Smooth muscle cell (in vitro differentiated cells): Measurements from ENCODE around the gene TBCEL. TPM values are rescaled to one million over a fixed set of nuclear protein-coding genes. Genes with fewer than 3 reads are reported as not detected.

Source experiments
- DNase-seq: peaks from one replicate; lab custom pipeline; 2025; ENCODE audit not compliant: unreplicated experiment; lab: John Stamatoyannopoulos, UW
- H2AFZ ChIP-seq: fragments of 200-600 bp; sonication (generic); 2 replicates; pipeline ENCODE4 v1.6.0; 2016; ENCODE audit warnings: antibody characterized with exemption, low read depth, mild to moderate bottlenecking
- H3F3A ChIP-seq: fragments of 200-600 bp; sonication (generic); 2 replicates; pipeline ENCODE4 v1.6.0; 2017; ENCODE audit warnings: antibody characterized with exemption, low read depth
- H3K27ac ChIP-seq: fragments of 200-600 bp; sonication (generic); 2 replicates; pipeline ENCODE4 v1.5.1; 2016; ENCODE audit warnings: low read depth, mild to moderate bottlenecking
- H3K27me3 ChIP-seq: fragments of 200-600 bp; sonication (generic); 2 replicates; pipeline ENCODE4 v1.6.1; 2016; ENCODE audit warnings: low read depth, mild to moderate bottlenecking
- H3K36me3 ChIP-seq: fragments of 200-600 bp; sonication (generic); 2 replicates; pipeline ENCODE4 v1.5.1; 2016; ENCODE audit warnings: low read depth
- H3K4me1 ChIP-seq: fragments of 200-600 bp; sonication (generic); 2 replicates; pipeline ENCODE4 v1.5.1; 2016; ENCODE audit warnings: low read depth
- H3K4me2 ChIP-seq: fragments of 200-600 bp; sonication (generic); 2 replicates; pipeline ENCODE4 v1.6.0; 2016; ENCODE audit warnings: mild to moderate bottlenecking
- H3K4me3 ChIP-seq: fragments of 200-600 bp; sonication (generic); 2 replicates; pipeline ENCODE4 v1.5.1; 2016; ENCODE audit warnings: mild to moderate bottlenecking
- H3K79me2 ChIP-seq: fragments of 200-600 bp; sonication (generic); 2 replicates; pipeline ENCODE4 v1.6.0; 2016; ENCODE audit warnings: low read depth, mild to moderate bottlenecking
- H3K9ac ChIP-seq: fragments of 200-600 bp; sonication (generic); 2 replicates; pipeline ENCODE4 v1.6.0; 2016; ENCODE audit warnings: low read depth
- H3K9me3 ChIP-seq: fragments of 200-600 bp; sonication (generic); replicated peaks from 2 replicates; pipeline ENCODE4 v1.5.1; 2016; ENCODE audit warnings: low read depth
- H4K20me1 ChIP-seq: fragments of 200-600 bp; sonication (generic); 2 replicates; pipeline ENCODE4 v1.6.0; 2016; ENCODE audit warnings: low read depth
- WGBS: methylation state at CpG from one replicate; pipeline ENCODE4 v1.1.7; 2016; ENCODE audit warnings: low lambda C conversion rate; 5-methylcytosine and 5-hydroxymethylcytosine counted together
- polyA plus RNA-seq: library from polyadenylated mRNA; unstranded; fragments of >200 nt; fragmentation: Nextera tagmentation; extraction: Ambion mirVana; gene quantifications from 2 replicates; pipeline ENCODE4 v1.2.1, GENCODE V29; 2016
- total RNA-seq: library from RNA; depleted of rRNA; stranded (reverse); fragments of >200 nt; gene quantifications from 2 replicates; pipeline ENCODE4 v1.2.3, GENCODE V29; 2014
- TF ChIP-seq, protein P1 (sequence below): fragments of 200-600 bp; sonication (generic); IDR thresholded peaks from 2 replicates; pipeline ENCODE4 v1.5.1; 2017; ENCODE audit warnings: borderline replicate concordance, mild to moderate bottlenecking, antibody characterized with exemption; ENCODE audit not compliant: insufficient read depth, poor library complexity, severe bottlenecking

TBCEL gene, protein sequence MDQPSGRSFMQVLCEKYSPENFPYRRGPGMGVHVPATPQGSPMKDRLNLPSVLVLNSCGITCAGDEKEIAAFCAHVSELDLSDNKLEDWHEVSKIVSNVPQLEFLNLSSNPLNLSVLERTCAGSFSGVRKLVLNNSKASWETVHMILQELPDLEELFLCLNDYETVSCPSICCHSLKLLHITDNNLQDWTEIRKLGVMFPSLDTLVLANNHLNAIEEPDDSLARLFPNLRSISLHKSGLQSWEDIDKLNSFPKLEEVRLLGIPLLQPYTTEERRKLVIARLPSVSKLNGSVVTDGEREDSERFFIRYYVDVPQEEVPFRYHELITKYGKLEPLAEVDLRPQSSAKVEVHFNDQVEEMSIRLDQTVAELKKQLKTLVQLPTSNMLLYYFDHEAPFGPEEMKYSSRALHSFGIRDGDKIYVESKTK
- total RNA-seq (16.0 and 16.6 TPM in 2 replicates), polyA plus RNA-seq (8.3 and 9.6 TPM in 2 replicates)

DNA sequence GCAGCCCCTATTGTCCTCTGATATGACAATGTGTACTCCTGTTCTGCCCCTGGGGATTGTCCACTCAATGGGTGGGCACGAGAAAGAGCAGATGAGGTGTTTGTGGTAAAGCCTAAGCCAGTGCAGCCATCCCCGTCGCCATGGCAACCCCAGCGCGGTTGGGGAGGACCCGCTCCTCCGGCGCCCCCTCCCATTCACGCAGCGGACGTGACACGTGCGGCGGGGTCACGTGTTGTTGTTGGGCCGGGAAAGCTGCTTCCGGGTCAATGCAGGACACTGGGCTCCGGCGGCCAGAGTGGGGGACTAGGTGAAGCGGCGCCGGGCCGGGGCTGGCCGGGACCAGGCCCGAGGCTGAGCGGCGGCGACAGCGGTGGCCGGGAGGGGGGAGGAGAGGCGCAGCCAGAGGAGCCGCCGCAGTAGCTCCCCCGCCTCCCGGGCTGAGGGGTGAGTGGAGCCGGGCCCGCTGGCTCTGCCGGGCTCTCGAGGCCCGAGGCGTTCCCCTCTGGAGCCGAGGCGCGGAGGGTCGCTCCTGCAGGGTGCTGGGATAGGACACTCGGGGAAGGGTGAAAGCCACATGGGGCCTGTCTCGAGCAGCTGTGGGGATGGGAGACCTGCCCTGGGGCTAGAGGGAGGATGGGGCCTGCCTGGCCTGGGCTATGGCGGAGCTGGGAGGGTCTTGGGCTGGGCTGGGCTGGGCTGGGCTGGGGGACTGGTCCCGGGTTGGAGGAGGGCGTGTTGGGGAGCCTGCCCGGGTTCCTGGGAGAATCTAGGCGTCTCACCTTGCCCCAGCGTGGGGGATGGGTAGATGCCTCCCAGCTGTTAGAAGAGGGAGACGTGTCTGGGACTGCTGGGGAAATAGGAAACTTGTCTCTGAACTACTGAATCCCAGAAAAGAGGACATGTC, at the start of gene TBCEL:
TBCEL (plus strand) TSS at position 255 of the 904 bp plus-strand sequence. CDS start 21,589 bp downstream, outside the sequence.
- Histone ChIP-seq H2AFZ (peak within 1 kb of the TSS; percentile 77), H3K27ac (peak within 1 kb of the TSS; percentile 44), H3K9ac (peak within 1 kb of the TSS; percentile 78), H3K27me3 (no peaks in the 10 kb centered on the region), H3K4me1 (peaks cover 7% of the 10 kb centered on the region), H3K4me3 (peak within 1 kb of the TSS; percentile 70), H3K4me2 (peak within 1 kb of the TSS; percentile 94), H3K36me3 (no peaks in the 10 kb centered on the region), H3F3A (no peaks in the 10 kb centered on the region), H4K20me1 (peaks cover 34% of the 10 kb centered on the region), H3K9me3 (no peaks in the 10 kb centered on the region), H3K79me2 (peaks cover 43% of the 10 kb centered on the region)
- DNase-seq, result peak; percentile 48
- TF ChIP-seq, protein P1, sequence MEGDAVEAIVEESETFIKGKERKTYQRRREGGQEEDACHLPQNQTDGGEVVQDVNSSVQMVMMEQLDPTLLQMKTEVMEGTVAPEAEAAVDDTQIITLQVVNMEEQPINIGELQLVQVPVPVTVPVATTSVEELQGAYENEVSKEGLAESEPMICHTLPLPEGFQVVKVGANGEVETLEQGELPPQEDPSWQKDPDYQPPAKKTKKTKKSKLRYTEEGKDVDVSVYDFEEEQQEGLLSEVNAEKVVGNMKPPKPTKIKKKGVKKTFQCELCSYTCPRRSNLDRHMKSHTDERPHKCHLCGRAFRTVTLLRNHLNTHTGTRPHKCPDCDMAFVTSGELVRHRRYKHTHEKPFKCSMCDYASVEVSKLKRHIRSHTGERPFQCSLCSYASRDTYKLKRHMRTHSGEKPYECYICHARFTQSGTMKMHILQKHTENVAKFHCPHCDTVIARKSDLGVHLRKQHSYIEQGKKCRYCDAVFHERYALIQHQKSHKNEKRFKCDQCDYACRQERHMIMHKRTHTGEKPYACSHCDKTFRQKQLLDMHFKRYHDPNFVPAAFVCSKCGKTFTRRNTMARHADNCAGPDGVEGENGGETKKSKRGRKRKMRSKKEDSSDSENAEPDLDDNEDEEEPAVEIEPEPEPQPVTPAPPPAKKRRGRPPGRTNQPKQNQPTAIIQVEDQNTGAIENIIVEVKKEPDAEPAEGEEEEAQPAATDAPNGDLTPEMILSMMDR, result no peak
- WGBS, result 2% methylated on average over 39 of the region's 54 CpGs

DNA sequence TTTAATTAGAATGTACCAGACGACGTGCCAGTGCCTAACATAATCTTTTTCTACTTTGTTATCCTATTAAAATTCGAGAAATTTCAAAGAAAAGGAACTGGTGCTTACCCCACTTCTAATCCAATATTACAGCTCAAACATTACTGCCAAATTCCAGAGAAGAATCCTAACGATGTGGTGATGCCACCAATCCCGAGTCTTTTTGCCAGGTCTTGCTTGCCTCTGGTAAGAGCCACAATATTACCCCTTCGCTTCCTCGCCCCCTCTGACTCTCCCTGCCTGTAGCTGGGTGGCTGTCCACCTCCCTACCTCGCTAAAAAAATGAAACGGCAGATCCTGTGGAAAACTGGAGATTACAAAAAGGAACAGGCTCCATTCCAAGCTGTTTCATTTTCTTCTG, 49.4 kb upstream of the TBCEL start:
- no peak overlapping the region for H3K27ac ChIP-seq
- H3K79me2 ChIP-seq, result no peaks in the 10 kb centered on the region
- no peaks in the 10 kb centered on the region for H3K4me1 ChIP-seq
- H3K9ac ChIP-seq, result no peak overlapping the region
- WGBS, result 79% methylated on average over 9 of the region's 9 CpGs
- TF ChIP-seq, protein P1, result no peak
- no peak overlapping the region for H3K4me2 ChIP-seq
- no peak for DNase-seq
- no peak overlapping the region for H2AFZ ChIP-seq
- no peaks in the 10 kb centered on the region for H3K9me3 ChIP-seq
- no peaks in the 10 kb centered on the region for H3F3A ChIP-seq
- H4K20me1 ChIP-seq, result no peaks in the 10 kb centered on the region
- no peak overlapping the region for H3K4me3 ChIP-seq
- peaks cover 3% of the 10 kb centered on the region for H3K27me3 ChIP-seq
- H3K36me3 ChIP-seq, result no peaks in the 10 kb centered on the region

DNA sequence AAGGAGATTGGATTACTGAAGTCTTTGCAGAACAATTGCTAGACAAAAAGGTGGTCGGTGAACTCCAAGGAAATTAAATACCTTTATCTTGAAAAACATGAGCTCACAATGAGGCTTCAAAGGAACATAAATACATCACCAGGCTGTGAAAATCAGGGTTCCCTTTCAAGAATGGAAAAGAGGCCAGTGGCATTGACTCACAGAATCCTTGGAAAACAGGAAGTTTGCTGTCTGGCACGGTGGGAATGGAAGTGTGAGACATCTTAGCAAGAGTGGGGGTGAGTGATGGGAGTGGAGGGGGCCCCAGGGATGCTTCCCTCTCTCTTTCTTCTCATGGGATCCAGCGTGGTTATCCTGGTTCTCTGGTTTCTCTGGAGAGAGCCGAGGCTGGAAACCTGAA, 48.9 kb upstream of the TBCEL start:
- H3K4me3 ChIP-seq, result no peak overlapping the region
- H3K27ac ChIP-seq, result no peak overlapping the region
- H2AFZ ChIP-seq, result no peak overlapping the region
- H4K20me1 ChIP-seq, result no peaks in the 10 kb centered on the region
- no peak overlapping the region for H3K9ac ChIP-seq
- no peaks in the 10 kb centered on the region for H3K9me3 ChIP-seq
- DNase-seq, result no peak
- H3K4me1 ChIP-seq, result no peaks in the 10 kb centered on the region
- TF ChIP-seq, protein P1, result no peak
- WGBS, result 55% methylated on average over 4 of the region's 4 CpGs
- no peak overlapping the region for H3K4me2 ChIP-seq
- H3F3A ChIP-seq, result no peaks in the 10 kb centered on the region
- no peaks in the 10 kb centered on the region for H3K79me2 ChIP-seq
- H3K36me3 ChIP-seq, result no peaks in the 10 kb centered on the region
- peaks cover 4% of the 10 kb centered on the region for H3K27me3 ChIP-seq
